ENCODE results near the gene COL1A2. TPM values are rescaled to one million over a fixed set of nuclear protein-coding genes. Genes with fewer than 3 reads are reported as not detected.

The COL1A2 gene
- polyA plus RNA-seq: 0.43 and 2.2 TPM in 2 replicates

DNA sequence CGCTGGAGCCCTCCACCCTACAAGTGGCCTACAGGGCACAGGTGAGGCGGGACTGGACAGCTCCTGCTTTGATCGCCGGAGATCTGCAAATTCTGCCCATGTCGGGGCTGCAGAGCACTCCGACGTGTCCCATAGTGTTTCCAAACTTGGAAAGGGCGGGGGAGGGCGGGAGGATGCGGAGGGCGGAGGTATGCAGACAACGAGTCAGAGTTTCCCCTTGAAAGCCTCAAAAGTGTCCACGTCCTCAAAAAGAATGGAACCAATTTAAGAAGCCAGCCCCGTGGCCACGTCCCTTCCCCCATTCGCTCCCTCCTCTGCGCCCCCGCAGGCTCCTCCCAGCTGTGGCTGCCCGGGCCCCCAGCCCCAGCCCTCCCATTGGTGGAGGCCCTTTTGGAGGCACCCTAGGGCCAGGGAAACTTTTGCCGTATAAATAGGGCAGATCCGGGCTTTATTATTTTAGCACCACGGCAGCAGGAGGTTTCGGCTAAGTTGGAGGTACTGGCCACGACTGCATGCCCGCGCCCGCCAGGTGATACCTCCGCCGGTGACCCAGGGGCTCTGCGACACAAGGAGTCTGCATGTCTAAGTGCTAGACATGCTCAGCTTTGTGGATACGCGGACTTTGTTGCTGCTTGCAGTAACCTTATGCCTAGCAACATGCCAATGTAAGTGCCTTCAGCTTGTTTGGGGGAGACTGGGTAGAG lies at the start of gene COL1A2:
COL1A2 (plus strand) TSS at position 459 of the 704 bp plus-strand sequence; CDS start at position 596, 137 bp downstream.

Other genes with a start within 250 kb of the COL1A2 start
- gene CASD1, start 114.9 kb downstream of the COL1A2 start, polyA plus RNA-seq: 102 and 105 TPM in 2 replicates

All from Purkinje cell (primary cell).